K562 treated with DMSO at 1 percent for 48 hours (cell line): ENCODE data around the gene C2CD2. TPM values are rescaled to one million over a fixed set of nuclear protein-coding genes. Genes with fewer than 3 reads are reported as not detected.

ENCODE experiments used
- total RNA-seq: library from RNA; unstranded; fragments of 300-600 nt; gene quantifications from 2 replicates; pipeline ENCODE4 v1.2.3, GENCODE V29; 2022; ENCODE audit warnings: low replicate concordance; ENCODE audit errors: extremely low read depth

C2CD2 gene
- not detected in 2 replicates for total RNA-seq

GRCh38 chr21:41953831-41954653 is at the start of gene C2CD2:
C2CD2 (minus strand) TSS chr21:41954018; CDS start chr21:41953648, 370 bp downstream.

DNA sequence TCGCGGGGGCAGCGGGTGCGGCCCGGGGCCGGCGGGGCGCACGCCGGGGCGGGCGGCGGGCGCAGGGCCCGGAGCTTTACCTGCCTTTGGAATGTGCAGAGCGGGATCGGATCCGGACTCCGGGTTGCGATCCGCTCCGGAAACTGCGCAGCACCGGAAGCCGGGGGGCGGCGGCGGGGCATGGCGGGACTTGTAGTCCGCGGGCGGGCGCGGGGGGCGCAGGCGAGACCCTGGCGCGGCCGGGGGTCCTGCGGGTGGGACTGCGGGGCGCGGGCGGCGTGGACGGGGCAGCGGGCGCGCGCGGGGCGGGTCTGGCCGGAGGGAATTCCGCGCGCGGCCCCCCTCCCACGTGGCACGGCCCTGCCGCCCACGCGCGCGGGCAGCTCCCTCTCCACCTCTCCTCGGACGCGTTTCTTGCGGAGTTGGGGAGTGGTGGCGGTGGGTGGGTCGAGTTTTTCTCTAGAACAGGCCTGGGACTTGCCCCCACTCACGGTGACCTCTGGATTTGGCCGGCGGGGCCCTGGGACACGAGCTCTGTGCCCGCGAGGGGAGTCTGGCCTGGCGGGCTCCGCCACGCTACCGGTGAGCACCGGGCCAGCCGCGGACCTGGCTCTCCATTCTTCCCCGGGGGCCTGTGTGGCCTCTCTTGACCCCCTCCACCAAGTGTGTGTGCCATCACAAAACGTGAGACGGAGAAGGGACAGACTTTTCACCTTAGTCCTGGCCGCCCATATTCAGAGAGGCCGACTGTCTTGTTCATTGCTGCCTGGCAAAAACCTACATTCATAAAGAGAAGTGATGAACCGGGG is 74.4 kb downstream of the C2CD2 start, which contains the start of gene PRDM15:
TSS of gene PRDM15 (minus strand) at position 155 of the 809 bp plus-strand sequence. CDS start 18,981 bp downstream, outside the sequence.

Other genes with a start within 250 kb of the C2CD2 start
- not detected in 2 replicates for gene RIPK4, start 187.0 kb downstream of the C2CD2 start, total RNA-seq
- gene PRDM15, start 74.7 kb downstream of the C2CD2 start, total RNA-seq = not detected in 2 replicates
- gene ZBTB21, start 56.3 kb upstream of the C2CD2 start, total RNA-seq = not detected in 2 replicates
- gene UMODL1, start 117.3 kb upstream of the C2CD2 start, total RNA-seq = not detected in 2 replicates